ENCODE results near the gene PMPCA. TPM values are rescaled to one million over a fixed set of nuclear protein-coding genes. Genes with fewer than 3 reads are reported as not detected.

The PMPCA gene
- polyA plus RNA-seq, 1 experiment = 61.6 TPM

- Histone ChIP-seq H3K27me3 (ENCODE audit: control insufficient read depth, insufficient read depth, low read length) (no peaks in the 10 kb centered on the region), H3K36me3 (ENCODE audit: control insufficient read depth, insufficient read depth, low read length) (peaks cover 56% of the 10 kb centered on the region), H3K4me3 (ENCODE audit: low read depth, low read length) (no peak overlapping the region)
- TF ChIP-seq, protein P1, sequence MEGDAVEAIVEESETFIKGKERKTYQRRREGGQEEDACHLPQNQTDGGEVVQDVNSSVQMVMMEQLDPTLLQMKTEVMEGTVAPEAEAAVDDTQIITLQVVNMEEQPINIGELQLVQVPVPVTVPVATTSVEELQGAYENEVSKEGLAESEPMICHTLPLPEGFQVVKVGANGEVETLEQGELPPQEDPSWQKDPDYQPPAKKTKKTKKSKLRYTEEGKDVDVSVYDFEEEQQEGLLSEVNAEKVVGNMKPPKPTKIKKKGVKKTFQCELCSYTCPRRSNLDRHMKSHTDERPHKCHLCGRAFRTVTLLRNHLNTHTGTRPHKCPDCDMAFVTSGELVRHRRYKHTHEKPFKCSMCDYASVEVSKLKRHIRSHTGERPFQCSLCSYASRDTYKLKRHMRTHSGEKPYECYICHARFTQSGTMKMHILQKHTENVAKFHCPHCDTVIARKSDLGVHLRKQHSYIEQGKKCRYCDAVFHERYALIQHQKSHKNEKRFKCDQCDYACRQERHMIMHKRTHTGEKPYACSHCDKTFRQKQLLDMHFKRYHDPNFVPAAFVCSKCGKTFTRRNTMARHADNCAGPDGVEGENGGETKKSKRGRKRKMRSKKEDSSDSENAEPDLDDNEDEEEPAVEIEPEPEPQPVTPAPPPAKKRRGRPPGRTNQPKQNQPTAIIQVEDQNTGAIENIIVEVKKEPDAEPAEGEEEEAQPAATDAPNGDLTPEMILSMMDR (IDR thresholded peaks at IDR 0.05; ENCODE audit: insufficient read depth, low read depth, low read length) = no peak
- POLR2A ChIA-PET = no interaction called here
- DNase-seq (ENCODE audit: low read depth) = no peak
- CTCF ChIA-PET = interaction anchor here (1.1 kb wide), 1 partner anchor 11 kb away, joined by 4 read pairs; no protein-coding TSS in a partner anchor
Observed at GRCh38 chr9:136454026-136454796, 43.8 kb downstream of the PMPCA start.

DNA sequence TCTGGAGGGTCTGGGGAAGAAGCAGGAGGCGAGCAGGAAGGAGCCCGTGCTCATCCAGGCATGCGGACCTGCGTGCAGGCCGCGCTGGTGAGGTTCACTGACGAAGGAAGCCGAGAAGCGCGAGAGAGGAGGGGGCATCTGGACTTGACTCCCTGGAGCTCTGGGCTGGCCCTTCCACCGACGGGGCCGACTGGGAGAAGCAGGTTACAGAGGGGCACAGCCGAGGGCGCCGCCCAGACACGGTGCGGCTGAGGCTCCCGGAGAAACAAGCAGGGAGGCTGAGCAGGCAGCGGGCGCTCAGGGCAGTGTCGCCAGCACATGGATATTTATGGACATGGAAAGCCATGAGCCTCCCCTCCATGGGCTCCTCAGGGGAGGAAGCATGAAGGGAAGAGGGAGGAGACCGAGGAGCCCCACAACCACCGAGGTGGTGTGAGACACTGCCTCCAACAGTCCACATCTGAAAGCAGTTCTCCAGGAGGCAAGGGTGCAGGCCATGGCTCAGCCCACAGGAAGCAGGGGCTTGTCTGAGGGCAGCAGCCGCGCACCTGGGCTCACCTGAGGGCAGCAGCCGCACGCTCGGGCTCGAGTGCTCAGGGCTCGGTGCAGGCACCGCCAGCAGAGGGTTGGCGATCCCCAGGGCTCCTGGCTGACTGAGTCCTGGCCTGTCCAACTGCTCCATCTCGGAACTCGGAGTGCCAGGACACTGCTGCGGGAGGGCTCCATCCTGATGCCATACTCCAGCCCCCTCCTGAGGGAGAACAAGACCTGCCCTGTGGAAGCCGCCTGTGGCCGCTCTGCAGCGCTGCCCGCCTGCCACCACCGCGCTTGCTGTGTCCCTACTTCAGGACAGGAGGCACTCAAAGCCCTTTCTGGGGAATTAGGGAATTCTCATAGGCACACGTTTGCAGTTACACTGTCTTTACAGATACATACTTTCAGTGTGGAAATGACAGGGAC is 44.9 kb downstream of the PMPCA start:
- Histone ChIP-seq H3K36me3 (ENCODE audit: control insufficient read depth, insufficient read depth, low read length) (peaks cover 58% of the 10 kb centered on the region), H3K27me3 (ENCODE audit: control insufficient read depth, insufficient read depth, low read length) (no peaks in the 10 kb centered on the region), H3K4me3 (ENCODE audit: low read depth, low read length) (no peak overlapping the region)
- POLR2A ChIA-PET = no interaction called here
- CTCF ChIA-PET = no interaction called here
- no peak for DNase-seq (ENCODE audit: low read depth)
- TF ChIP-seq, protein P1 (IDR thresholded peaks at IDR 0.05; ENCODE audit: insufficient read depth, low read depth, low read length) = no peak

DNA sequence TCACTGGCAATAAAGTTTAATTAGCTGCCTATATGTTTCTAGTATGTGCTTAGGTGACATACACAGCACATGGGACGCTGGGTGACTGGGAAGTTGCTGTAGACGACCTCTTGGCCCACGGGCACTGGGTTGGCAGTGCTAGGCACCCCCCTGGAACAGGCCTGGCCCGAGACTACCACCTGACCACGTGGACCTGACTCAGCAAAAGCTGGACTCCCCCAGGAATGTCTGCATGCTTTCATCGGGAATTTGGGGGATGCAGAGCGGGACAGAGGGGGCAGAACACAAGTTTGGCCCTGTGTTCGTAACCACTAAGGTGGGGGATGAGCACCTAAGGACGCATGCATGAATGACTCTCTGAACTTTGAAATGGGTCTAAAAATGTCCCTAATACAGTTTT is 45.8 kb downstream of the PMPCA start:
- H3K36me3 ChIP-seq (ENCODE audit: control insufficient read depth, insufficient read depth, low read length) = peaks cover 56% of the 10 kb centered on the region
- no peak overlapping the region for H3K4me3 ChIP-seq (ENCODE audit: low read depth, low read length)
- POLR2A ChIA-PET = no interaction called here
- TF ChIP-seq, protein P1 (IDR thresholded peaks at IDR 0.05; ENCODE audit: insufficient read depth, low read depth, low read length) = no peak
- DNase-seq (ENCODE audit: low read depth) = no peak
- no peaks in the 10 kb centered on the region for H3K27me3 ChIP-seq (ENCODE audit: control insufficient read depth, insufficient read depth, low read length)
- CTCF ChIA-PET = no interaction called here

DNA sequence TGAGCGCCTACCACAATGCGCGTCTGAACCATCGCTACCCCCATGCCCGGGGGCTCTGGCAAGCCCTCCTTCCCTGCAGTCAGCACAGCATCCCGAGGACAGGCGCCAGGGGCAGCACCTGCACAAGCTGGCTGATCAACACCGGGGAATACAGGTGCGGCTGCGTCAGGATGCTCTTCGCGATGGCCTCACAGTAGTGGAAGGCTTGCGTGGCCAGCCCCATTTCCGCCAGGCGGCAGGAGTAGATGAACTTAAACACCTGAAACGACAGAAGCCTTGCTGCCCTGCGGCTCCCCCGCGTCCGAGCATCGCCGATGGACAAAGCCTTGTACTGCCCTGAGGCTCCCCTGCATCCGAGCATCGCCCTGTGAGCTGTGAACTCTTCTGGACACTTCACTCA is 46.9 kb downstream of the PMPCA start:
- Histone ChIP-seq H3K27me3 (ENCODE audit: control insufficient read depth, insufficient read depth, low read length) (no peaks in the 10 kb centered on the region), H3K4me3 (ENCODE audit: low read depth, low read length) (no peak overlapping the region), H3K36me3 (ENCODE audit: control insufficient read depth, insufficient read depth, low read length) (peaks cover 62% of the 10 kb centered on the region)
- DNase-seq (ENCODE audit: low read depth) = no peak
- ChIA-PET POLR2A (no interaction called here), CTCF (interaction anchor here (1.0 kb wide), 1 partner anchor 17 kb away, joined by 3 read pairs; no protein-coding TSS in a partner anchor)
- TF ChIP-seq, protein P1 (IDR thresholded peaks at IDR 0.05; ENCODE audit: insufficient read depth, low read depth, low read length) = no peak

DNA sequence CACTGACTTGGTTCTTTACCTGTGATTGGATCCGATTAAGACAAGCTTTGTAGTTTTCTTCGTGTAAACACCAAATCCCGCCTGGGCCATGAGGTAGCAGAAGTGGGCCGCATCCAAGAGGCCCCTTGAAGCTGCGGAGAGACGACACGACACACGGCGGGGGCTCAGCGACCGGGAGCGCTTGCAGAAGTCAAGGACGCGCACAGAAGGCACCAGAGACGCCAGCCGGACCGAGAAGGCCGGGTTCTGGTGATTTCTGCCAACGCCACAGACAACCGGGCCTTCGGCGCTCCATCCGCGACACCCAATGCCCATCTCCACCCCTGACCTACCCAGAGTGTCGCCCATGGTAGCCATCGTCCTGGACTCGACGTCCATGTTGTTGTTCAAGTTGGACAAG is 49.0 kb downstream of the PMPCA start:
- H3K4me3 ChIP-seq (ENCODE audit: low read depth, low read length) = no peak overlapping the region
- H3K36me3 ChIP-seq (ENCODE audit: control insufficient read depth, insufficient read depth, low read length) = peaks cover 67% of the 10 kb centered on the region
- DNase-seq (ENCODE audit: low read depth) = no peak
- no peaks in the 10 kb centered on the region for H3K27me3 ChIP-seq (ENCODE audit: control insufficient read depth, insufficient read depth, low read length)
- ChIA-PET POLR2A (no interaction called here), CTCF (interaction anchor here (1.4 kb wide), 1 partner anchor 19 kb away, joined by 3 read pairs; no protein-coding TSS in a partner anchor)
- TF ChIP-seq, protein P1 (IDR thresholded peaks at IDR 0.05; ENCODE audit: insufficient read depth, low read depth, low read length) = no peak

All from BJ (cell line).